Measurements from ENCODE around the gene ZNF224. TPM values are rescaled to one million over a fixed set of nuclear protein-coding genes. Genes with fewer than 3 reads are reported as not detected.

The ZNF224 gene
- total and polyA plus RNA-seq, 2 of the 13 experiments (the other 11 are each of a cell fraction or from before 2014, with no cell fraction given) = 13.0 to 16.1 TPM

GRCh38 chr19:44141191-44142058 lies 47.3 kb downstream of the ZNF224 start, which contains the start of gene ZNF234 (continued):
- TF ChIP-seq, protein P1, sequence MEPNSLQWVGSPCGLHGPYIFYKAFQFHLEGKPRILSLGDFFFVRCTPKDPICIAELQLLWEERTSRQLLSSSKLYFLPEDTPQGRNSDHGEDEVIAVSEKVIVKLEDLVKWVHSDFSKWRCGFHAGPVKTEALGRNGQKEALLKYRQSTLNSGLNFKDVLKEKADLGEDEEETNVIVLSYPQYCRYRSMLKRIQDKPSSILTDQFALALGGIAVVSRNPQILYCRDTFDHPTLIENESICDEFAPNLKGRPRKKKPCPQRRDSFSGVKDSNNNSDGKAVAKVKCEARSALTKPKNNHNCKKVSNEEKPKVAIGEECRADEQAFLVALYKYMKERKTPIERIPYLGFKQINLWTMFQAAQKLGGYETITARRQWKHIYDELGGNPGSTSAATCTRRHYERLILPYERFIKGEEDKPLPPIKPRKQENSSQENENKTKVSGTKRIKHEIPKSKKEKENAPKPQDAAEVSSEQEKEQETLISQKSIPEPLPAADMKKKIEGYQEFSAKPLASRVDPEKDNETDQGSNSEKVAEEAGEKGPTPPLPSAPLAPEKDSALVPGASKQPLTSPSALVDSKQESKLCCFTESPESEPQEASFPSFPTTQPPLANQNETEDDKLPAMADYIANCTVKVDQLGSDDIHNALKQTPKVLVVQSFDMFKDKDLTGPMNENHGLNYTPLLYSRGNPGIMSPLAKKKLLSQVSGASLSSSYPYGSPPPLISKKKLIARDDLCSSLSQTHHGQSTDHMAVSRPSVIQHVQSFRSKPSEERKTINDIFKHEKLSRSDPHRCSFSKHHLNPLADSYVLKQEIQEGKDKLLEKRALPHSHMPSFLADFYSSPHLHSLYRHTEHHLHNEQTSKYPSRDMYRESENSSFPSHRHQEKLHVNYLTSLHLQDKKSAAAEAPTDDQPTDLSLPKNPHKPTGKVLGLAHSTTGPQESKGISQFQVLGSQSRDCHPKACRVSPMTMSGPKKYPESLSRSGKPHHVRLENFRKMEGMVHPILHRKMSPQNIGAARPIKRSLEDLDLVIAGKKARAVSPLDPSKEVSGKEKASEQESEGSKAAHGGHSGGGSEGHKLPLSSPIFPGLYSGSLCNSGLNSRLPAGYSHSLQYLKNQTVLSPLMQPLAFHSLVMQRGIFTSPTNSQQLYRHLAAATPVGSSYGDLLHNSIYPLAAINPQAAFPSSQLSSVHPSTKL (CRISPR knock-in tag; IDR thresholded peaks at IDR 0.05) = peak; percentile 55
- TF ChIP-seq ATF4 (CRISPR knock-in tag; IDR thresholded peaks at IDR 0.05) (no peak), MIXL1 (CRISPR knock-in tag; IDR thresholded peaks at IDR 0.05) (peak; percentile 80), BHLHE40 (IDR thresholded peaks at IDR 0.05; ENCODE audit: low read length) (no peak), SOX6 (IDR thresholded peaks at IDR 0.05) (no peak), SOX6 (CRISPR knock-in tag; IDR thresholded peaks at IDR 0.05) (peak; percentile 24; the same call in 1 of the 2 replicates), CBX5 (CRISPR knock-in tag; IDR thresholded peaks at IDR 0.05; ENCODE audit: borderline replicate concordance) (0 out of 2 replicates have a peak, but pooled peaks have one; percentile 24), ARNTL (CRISPR knock-in tag; IDR thresholded peaks at IDR 0.05) (0 out of 2 replicates have a peak, but pooled peaks have one; percentile 39), ZNF350 (CRISPR knock-in tag; IDR thresholded peaks at IDR 0.05; ENCODE audit: borderline replicate concordance, low read depth) (peak; percentile 69; the same call in 1 of the 2 replicates), MLX (CRISPR knock-in tag; IDR thresholded peaks at IDR 0.05) (no peak; the same call in 1 of the 2 replicates), GPN1 (CRISPR knock-in tag; IDR thresholded peaks at IDR 0.05; ENCODE audit: borderline replicate concordance) (0 out of 2 replicates have a peak, but pooled peaks have one; percentile 28)
- TF ChIP-seq, protein P2, sequence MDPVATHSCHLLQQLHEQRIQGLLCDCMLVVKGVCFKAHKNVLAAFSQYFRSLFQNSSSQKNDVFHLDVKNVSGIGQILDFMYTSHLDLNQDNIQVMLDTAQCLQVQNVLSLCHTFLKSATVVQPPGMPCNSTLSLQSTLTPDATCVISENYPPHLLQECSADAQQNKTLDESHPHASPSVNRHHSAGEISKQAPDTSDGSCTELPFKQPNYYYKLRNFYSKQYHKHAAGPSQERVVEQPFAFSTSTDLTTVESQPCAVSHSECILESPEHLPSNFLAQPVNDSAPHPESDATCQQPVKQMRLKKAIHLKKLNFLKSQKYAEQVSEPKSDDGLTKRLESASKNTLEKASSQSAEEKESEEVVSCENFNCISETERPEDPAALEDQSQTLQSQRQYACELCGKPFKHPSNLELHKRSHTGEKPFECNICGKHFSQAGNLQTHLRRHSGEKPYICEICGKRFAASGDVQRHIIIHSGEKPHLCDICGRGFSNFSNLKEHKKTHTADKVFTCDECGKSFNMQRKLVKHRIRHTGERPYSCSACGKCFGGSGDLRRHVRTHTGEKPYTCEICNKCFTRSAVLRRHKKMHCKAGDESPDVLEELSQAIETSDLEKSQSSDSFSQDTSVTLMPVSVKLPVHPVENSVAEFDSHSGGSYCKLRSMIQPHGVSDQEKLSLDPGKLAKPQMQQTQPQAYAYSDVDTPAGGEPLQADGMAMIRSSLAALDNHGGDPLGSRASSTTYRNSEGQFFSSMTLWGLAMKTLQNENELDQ (CRISPR knock-in tag; IDR thresholded peaks at IDR 0.05; ENCODE audit: borderline replicate concordance) = no peak
- TF ChIP-seq, protein P3, sequence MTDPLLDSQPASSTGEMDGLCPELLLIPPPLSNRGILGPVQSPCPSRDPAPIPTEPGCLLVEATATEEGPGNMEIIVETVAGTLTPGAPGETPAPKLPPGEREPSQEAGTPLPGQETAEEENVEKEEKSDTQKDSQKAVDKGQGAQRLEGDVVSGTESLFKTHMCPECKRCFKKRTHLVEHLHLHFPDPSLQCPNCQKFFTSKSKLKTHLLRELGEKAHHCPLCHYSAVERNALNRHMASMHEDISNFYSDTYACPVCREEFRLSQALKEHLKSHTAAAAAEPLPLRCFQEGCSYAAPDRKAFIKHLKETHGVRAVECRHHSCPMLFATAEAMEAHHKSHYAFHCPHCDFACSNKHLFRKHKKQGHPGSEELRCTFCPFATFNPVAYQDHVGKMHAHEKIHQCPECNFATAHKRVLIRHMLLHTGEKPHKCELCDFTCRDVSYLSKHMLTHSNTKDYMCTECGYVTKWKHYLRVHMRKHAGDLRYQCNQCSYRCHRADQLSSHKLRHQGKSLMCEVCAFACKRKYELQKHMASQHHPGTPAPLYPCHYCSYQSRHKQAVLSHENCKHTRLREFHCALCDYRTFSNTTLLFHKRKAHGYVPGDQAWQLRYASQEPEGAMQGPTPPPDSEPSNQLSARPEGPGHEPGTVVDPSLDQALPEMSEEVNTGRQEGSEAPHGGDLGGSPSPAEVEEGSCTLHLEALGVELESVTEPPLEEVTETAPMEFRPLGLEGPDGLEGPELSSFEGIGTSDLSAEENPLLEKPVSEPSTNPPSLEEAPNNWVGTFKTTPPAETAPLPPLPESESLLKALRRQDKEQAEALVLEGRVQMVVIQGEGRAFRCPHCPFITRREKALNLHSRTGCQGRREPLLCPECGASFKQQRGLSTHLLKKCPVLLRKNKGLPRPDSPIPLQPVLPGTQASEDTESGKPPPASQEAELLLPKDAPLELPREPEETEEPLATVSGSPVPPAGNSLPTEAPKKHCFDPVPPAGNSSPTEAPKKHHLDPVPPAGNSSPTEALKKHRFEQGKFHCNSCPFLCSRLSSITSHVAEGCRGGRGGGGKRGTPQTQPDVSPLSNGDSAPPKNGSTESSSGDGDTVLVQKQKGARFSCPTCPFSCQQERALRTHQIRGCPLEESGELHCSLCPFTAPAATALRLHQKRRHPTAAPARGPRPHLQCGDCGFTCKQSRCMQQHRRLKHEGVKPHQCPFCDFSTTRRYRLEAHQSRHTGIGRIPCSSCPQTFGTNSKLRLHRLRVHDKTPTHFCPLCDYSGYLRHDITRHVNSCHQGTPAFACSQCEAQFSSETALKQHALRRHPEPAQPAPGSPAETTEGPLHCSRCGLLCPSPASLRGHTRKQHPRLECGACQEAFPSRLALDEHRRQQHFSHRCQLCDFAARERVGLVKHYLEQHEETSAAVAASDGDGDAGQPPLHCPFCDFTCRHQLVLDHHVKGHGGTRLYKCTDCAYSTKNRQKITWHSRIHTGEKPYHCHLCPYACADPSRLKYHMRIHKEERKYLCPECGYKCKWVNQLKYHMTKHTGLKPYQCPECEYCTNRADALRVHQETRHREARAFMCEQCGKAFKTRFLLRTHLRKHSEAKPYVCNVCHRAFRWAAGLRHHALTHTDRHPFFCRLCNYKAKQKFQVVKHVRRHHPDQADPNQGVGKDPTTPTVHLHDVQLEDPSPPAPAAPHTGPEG (CRISPR knock-in tag; IDR thresholded peaks at IDR 0.05) = no peak

Measured in HepG2 (cell line).